Panc1 (cell line): ENCODE data around the gene PGBD1. TPM values are rescaled to one million over a fixed set of nuclear protein-coding genes. Genes with fewer than 3 reads are reported as not detected.
"Not testable (repeated sequence)": the region's sequence is repeated elsewhere in the genome, so short reads cannot be mapped to it uniquely, and the experiment has no call there.

Experiments used
- ATAC-seq: fragments of 200-7000 bp; cut with Tn5 transposase; 2 replicates; pipeline ENCODE4 v1.9.1; 2020; ENCODE audit warnings: mild to moderate bottlenecking, moderate library complexity
- BruUV-seq: library from RNA; stranded (reverse); fragments of 400-500 nt; replicated peaks from 2 replicates; lab custom pipeline; 2021; lab: Mats Ljungman, UMichigan
- CTCF ChIA-PET: fragments of 300-600 bp; sonication (Branson Sonifier 250); formaldehyde crosslinking; loops from one replicate; lab custom pipeline; 2022; ENCODE audit warnings: antibody characterized with exemption; lab: Charles Lee
- POLR2A ChIA-PET: fragments of 300-600 bp; sonication (Branson Sonifier 250); formaldehyde crosslinking; loops from one replicate; lab custom pipeline; 2022; ENCODE audit warnings: antibody characterized with exemption; lab: Charles Lee
- DNase-seq: peaks from one replicate; pipeline ENCODE4 v3.0.0-alpha.2; 2010; ENCODE audit warnings: low read depth, low spot score
- H3K27ac ChIP-seq: 2 replicates; pipeline ENCODE4 v1.5.1; 2011; ENCODE audit warnings: mild to moderate bottlenecking, low read length, inconsistent platforms
- H3K27me3 ChIP-seq: fragments of 200-500 bp; sonication (Bioruptor generic); 2 replicates; pipeline ENCODE4 v1.6.0; 2014; ENCODE audit warnings: low read length, inconsistent platforms; ENCODE audit not compliant: control insufficient read depth, insufficient read depth
- H3K36me3 ChIP-seq: fragments of 200-500 bp; sonication (Bioruptor generic); 2 replicates; pipeline ENCODE4 v1.5.1; 2014; ENCODE audit warnings: inconsistent platforms, mild to moderate bottlenecking, low read length, moderate library complexity; ENCODE audit not compliant: control insufficient read depth, insufficient read depth
- H3K4me1 ChIP-seq: 2 replicates; pipeline ENCODE4 v1.5.1; 2011; ENCODE audit warnings: inconsistent platforms, mild to moderate bottlenecking, low read length, moderate library complexity; ENCODE audit not compliant: control insufficient read depth, insufficient read depth
- H3K4me3 ChIP-seq, 2 experiments: 2 replicates each; pipeline ENCODE4 v1.5.1; 2011 to 2012; ENCODE audit warnings: low read depth in 2 of 2, low read length in 2 of 2, mild to moderate bottlenecking in 2 of 2, inconsistent platforms in 1 of 2, moderate library complexity in 1 of 2
- H3K9me3 ChIP-seq: fragments of 200-500 bp; sonication (Bioruptor generic); 2 replicates; pipeline ENCODE4 v1.5.1; 2014; ENCODE audit warnings: low read depth, mild to moderate bottlenecking, inconsistent platforms, low read length, moderate library complexity; ENCODE audit not compliant: control insufficient read depth, insufficient read depth
- POLR2AphosphoS5 ChIP-seq: IDR thresholded peaks from 2 replicates; pipeline ENCODE4 v1.6.1; 2012; ENCODE audit warnings: mild to moderate bottlenecking, low read depth, low read length, moderate library complexity
- REST ChIP-seq, 2 experiments: IDR thresholded peaks; 2 replicates each; pipeline ENCODE4 v1.6.1; 2011 to 2012; ENCODE audit warnings: low read depth in 2 of 2, control low read depth in 1 of 2, low read length in 1 of 2, mild to moderate bottlenecking in 1 of 2, moderate library complexity in 1 of 2; ENCODE audit not compliant: insufficient read depth in 1 of 2
- SIN3A ChIP-seq: IDR thresholded peaks from 2 replicates; pipeline ENCODE4 v1.6.1; 2012; ENCODE audit warnings: low read depth, mild to moderate bottlenecking, low read length, moderate library complexity, borderline replicate concordance; ENCODE audit not compliant: insufficient read depth
- TCF7L2 ChIP-seq: IDR thresholded peaks from 2 replicates; pipeline ENCODE4 v1.6.1; 2011; ENCODE audit warnings: mild to moderate bottlenecking, low read depth, low read length, inconsistent platforms
- in situ Hi-C: cut with HindIII; loops from 2 replicates; pipeline ENCODE4 v1.10.0; 2016; ENCODE audit warnings: low sequenced_read_pairs, low pct_unique_long_range_greater_than_20kb
- intact Hi-C: fragments of 100-400 bp; cut with micrococcal nuclease; formaldehyde crosslinking; loops from one replicate; pipeline ENCODE4 v1.10.0; 2022; ENCODE audit not compliant: unreplicated experiment
- total RNA-seq: library from RNA; stranded (reverse); gene quantifications from one replicate; pipeline ENCODE4 v1.2.1, GENCODE V29; 2021; ENCODE audit not compliant: unreplicated experiment
- TF ChIP-seq, protein P1 (sequence below): fragments of 450-650 bp; IDR thresholded peaks from 2 replicates; pipeline ENCODE4 v1.5.1; 2017; ENCODE audit warnings: mild to moderate bottlenecking

Gene PGBD1
- total RNA-seq, 1 experiment from 2014 or later = 7.6 TPM

DNA sequence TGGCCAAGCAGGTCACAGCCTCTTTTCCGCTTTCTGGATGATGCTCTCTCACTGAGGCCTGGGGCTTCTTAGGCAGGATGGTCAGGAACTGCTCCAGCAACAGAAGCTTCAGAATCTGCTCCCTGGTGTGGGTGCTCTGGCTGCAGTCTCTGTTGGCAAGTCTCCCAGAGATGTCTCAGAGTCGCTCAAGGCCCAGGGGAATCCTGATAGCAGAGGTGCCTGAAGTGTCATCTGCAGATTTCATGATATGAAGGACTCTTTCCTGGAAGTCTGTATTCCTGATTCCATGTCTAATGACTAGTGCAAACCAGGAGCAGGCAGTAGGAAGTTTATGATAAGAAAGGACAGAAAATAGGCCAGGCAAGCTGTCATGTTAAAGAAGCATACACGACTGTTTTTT, 34.3 kb downstream of the PGBD1 start:
- Histone ChIP-seq H3K9me3 (no peaks in the 10 kb centered on the region; the same call in 1 of the 2 replicates), H3K36me3 (no peaks in the 10 kb centered on the region), H3K4me3 (no peak overlapping the region), H3K27me3 (no peaks in the 10 kb centered on the region), H3K27ac (no peak overlapping the region), H3K4me1 (no peaks in the 10 kb centered on the region; the same call in 1 of the 2 replicates)
- in situ Hi-C loops (no loop called here), intact Hi-C loops (no loop called here)
- DNase-seq (no peak), ATAC-seq (no peak)
- TF ChIP-seq REST (IDR thresholded peaks at IDR 0.05; ENCODE audit: insufficient read depth in 1 of 2, low read depth in 2 of 2, low read length in 1 of 2) (no peak), SIN3A (no peak), POLR2AphosphoS5 (no peak), TCF7L2 (no peak)
- TF ChIP-seq, protein P1, sequence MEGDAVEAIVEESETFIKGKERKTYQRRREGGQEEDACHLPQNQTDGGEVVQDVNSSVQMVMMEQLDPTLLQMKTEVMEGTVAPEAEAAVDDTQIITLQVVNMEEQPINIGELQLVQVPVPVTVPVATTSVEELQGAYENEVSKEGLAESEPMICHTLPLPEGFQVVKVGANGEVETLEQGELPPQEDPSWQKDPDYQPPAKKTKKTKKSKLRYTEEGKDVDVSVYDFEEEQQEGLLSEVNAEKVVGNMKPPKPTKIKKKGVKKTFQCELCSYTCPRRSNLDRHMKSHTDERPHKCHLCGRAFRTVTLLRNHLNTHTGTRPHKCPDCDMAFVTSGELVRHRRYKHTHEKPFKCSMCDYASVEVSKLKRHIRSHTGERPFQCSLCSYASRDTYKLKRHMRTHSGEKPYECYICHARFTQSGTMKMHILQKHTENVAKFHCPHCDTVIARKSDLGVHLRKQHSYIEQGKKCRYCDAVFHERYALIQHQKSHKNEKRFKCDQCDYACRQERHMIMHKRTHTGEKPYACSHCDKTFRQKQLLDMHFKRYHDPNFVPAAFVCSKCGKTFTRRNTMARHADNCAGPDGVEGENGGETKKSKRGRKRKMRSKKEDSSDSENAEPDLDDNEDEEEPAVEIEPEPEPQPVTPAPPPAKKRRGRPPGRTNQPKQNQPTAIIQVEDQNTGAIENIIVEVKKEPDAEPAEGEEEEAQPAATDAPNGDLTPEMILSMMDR = no peak
- BruUV-seq = no TSS peak
- ChIA-PET CTCF (no interaction called here), POLR2A (no interaction called here)

- H3K36me3 ChIP-seq, CTCF ChIA-PET, BruUV-seq, intact Hi-C loops, H3K27ac ChIP-seq, in situ Hi-C loops, H3K4me1 ChIP-seq, DNase-seq, H3K4me3 ChIP-seq, H3K27me3 ChIP-seq, ATAC-seq, POLR2A ChIA-PET, H3K9me3 ChIP-seq: not testable (repeated sequence)
These were observed 36.5 kb downstream of the PGBD1 start for GRCh38 chr6:28317866-28318265.

- ChIA-PET CTCF (no interaction called here), POLR2A (no interaction called here)
- intact Hi-C loops (no loop called here), in situ Hi-C loops (no loop called here)
- no peak for ATAC-seq
- H3K9me3 ChIP-seq = peaks cover 33% of the 10 kb centered on the region
- H3K27ac ChIP-seq = no peak overlapping the region
- no peak for TF ChIP-seq REST (IDR thresholded peaks at IDR 0.05; ENCODE audit: insufficient read depth in 1 of 2, low read depth in 2 of 2, low read length in 1 of 2)
- no peak for TF ChIP-seq SIN3A
- H3K4me3 ChIP-seq = no peak overlapping the region
- BruUV-seq = no TSS peak
- H3K27me3 ChIP-seq = no peaks in the 10 kb centered on the region
- no peak for DNase-seq
- H3K4me1 ChIP-seq = no peaks in the 10 kb centered on the region; the same call in 1 of the 2 replicates
- H3K36me3 ChIP-seq = no peaks in the 10 kb centered on the region; the same call in 1 of the 2 replicates
These were observed 41.3 kb downstream of the PGBD1 start for GRCh38 chr6:28322661-28323060.
